ENCODE measurements around the gene B4GALNT3.

B4GALNT3 gene

DNA sequence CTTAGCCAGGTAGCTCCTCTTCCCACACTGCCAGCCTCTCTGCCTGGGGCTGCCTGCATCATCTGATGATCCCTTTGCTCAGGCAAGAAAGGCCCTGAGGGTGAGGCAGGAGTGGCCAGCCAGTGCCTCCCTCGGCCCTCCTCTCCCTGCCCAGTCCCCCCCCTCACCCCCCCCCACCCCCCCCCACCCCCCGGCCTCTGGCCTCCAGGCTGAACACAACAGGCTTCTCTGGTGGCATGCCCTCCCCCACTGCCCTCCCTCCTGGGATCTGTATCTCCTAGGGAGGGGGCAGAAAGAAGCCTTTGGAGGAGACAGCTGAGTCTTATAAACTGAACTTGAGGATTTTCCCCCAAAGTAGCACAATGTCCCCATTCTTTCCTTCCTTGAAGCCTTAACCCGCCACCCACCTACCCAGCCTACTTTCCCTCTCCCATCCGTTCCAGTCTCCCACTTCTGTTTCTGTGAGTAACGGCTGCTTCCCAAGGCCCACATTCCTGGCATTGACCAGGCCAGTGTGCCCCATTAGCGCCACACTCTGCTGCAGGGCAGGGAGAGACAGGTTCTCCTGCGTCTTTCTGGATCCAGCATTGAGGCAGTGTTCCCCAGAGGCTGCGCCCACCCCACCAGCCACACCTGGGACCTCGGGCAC, 82.1 kb downstream of the B4GALNT3 start:
- no peak overlapping the region for H3K4me3 ChIP-seq (replicated peaks in 1 of 2; ENCODE audit: low read depth in 2 of 2, low read length in 2 of 2)
- TF ChIP-seq, protein P1, sequence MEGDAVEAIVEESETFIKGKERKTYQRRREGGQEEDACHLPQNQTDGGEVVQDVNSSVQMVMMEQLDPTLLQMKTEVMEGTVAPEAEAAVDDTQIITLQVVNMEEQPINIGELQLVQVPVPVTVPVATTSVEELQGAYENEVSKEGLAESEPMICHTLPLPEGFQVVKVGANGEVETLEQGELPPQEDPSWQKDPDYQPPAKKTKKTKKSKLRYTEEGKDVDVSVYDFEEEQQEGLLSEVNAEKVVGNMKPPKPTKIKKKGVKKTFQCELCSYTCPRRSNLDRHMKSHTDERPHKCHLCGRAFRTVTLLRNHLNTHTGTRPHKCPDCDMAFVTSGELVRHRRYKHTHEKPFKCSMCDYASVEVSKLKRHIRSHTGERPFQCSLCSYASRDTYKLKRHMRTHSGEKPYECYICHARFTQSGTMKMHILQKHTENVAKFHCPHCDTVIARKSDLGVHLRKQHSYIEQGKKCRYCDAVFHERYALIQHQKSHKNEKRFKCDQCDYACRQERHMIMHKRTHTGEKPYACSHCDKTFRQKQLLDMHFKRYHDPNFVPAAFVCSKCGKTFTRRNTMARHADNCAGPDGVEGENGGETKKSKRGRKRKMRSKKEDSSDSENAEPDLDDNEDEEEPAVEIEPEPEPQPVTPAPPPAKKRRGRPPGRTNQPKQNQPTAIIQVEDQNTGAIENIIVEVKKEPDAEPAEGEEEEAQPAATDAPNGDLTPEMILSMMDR (IDR thresholded peaks at IDR 0.05; ENCODE audit: low read depth, low read length): no peak
- DNase-seq (ENCODE audit: low read depth in 2 of 2): no peak

DNA sequence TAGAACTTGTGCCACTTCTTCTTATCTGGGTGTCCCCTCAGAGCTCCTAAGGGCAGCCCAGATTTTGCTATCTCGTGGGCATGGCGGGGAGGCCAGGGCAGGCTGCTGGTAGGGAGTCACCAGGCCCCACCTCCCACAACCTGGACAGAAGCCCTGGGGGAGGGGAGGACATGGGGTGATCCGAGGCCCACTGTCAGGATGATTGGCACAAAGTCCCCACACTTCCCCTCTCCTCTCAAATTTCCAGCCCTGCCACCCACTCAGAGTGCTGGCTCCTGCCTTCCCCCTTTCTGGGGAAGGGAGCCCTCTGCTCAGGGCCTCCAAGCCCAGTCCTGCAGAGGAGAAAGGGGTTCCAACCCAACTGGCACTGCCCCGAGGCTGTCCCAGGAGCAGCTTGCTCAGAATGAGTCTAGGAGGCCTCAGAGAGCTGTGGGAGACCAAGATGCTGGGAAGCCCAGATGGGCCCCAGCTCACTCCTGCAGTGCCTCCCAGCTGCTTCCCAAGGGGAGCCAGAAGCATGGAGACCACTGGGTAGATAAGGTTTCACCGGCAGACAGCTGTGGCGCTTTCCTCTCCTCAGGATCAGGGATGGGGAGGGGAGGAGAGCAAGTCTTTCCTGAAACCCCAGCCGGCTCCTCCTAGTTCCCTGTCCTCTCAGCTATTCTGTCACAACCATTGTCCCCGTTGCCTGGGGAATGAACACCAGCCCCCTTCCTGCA, 82.8 kb downstream of the B4GALNT3 start:
- H3K4me3 ChIP-seq (replicated peaks in 1 of 2; ENCODE audit: low read depth in 2 of 2, low read length in 2 of 2): no peak overlapping the region
- TF ChIP-seq, protein P1 (IDR thresholded peaks at IDR 0.05; ENCODE audit: low read depth, low read length): no peak
- DNase-seq (ENCODE audit: low read depth in 2 of 2): no peak

DNA sequence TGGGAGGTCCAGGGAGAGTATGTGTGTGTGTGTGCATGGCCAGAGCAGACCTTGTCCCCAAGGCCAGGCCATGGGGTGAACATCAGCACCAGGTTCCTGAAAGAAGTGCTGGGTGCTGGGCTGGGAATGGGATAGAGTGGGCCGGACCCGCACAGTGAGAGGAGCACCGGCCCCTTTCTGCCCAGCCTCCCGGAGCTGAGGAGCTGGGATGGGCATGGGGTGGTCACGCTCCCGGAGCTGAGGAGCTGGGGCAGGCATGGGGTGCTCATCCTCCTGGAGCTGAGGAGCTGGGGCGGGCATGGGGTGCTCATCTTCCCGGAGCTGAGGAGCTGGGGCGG, 83.3 kb downstream of the B4GALNT3 start:
- TF ChIP-seq, protein P1 (IDR thresholded peaks at IDR 0.05; ENCODE audit: low read depth, low read length): no peak
- H3K4me3 ChIP-seq (replicated peaks in 1 of 2; ENCODE audit: low read depth in 2 of 2, low read length in 2 of 2): no peak overlapping the region
- no peak for DNase-seq (ENCODE audit: low read depth in 2 of 2)

GRCh38 chr12:544142-544541, 84.4 kb downstream of the B4GALNT3 start:
- no peak overlapping the region for H3K4me3 ChIP-seq (replicated peaks in 1 of 2; ENCODE audit: low read depth in 2 of 2, low read length in 2 of 2)
- no peak for DNase-seq (ENCODE audit: low read depth in 2 of 2)
- TF ChIP-seq, protein P1 (IDR thresholded peaks at IDR 0.05; ENCODE audit: low read depth, low read length): no peak

DNA sequence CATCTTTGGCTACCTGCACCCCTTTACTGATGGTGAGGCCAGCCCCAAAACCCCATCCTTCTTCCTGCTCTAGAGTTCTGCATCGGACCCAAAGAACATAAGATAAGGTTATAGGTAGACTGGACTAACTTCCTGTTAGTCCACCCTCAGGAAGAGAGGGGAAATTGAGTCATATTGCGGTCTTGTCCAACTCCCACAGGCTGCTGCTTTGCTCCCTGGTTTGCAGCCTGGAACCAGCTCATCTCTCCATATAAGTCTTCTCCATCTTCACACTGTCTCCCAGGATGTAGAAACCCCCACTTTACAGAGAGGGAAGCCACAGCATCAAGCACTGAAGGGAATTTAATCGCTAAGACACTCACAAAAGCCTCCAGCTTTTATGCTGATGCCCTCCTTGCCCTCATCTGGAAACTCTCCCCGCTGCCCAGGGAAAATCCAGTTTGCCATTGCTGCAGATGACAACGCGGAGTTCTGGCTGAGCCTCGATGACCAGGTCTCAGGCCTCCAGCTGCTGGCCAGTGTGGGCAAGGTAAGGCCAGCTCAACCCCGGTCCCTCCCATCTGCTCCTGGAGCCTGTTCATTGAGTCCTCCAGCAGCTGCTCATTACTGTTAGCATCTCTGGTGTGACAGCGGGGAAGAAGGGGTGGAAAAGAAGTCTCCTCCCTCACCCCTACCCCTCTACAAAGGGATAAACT, 85.3 kb downstream of the B4GALNT3 start:
- TF ChIP-seq, protein P1 (IDR thresholded peaks at IDR 0.05; ENCODE audit: low read depth, low read length): no peak
- no peak overlapping the region for H3K4me3 ChIP-seq (replicated peaks in 1 of 2; ENCODE audit: low read depth in 2 of 2, low read length in 2 of 2)
- DNase-seq (ENCODE audit: low read depth in 2 of 2): no peak

DNA sequence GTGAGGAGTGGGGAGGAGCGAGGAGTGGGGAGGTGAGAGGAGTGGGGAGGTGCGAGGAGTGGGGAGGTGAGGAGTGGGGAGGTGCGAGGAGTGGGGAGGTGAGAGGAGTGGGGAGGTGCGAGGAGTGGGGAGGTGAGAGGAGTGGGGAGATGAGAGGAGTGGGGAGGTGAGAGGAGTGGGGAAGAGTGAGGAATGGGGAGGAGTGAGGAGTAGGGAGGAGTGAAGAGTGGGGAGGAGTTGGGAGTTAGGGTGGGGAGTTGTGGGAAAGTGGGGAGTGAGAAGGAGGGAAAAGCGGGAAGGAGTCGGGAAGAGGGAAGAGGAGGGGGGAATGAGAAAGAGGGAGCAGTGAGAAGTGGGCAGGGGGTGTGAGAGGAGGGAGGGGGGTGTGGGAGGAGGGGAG, 86.1 kb downstream of the B4GALNT3 start:
- no peak overlapping the region for H3K4me3 ChIP-seq (replicated peaks in 1 of 2; ENCODE audit: low read depth in 2 of 2, low read length in 2 of 2)
- TF ChIP-seq, protein P1 (IDR thresholded peaks at IDR 0.05; ENCODE audit: low read depth, low read length): no peak

More for the DNA sequence above, 86.1 kb downstream of the B4GALNT3 start:
- DNase-seq (ENCODE audit: low read depth in 2 of 2): no peak
